ENCODE data around the gene CD244. TPM values are rescaled to one million over a fixed set of nuclear protein-coding genes. Genes with fewer than 3 reads are reported as not detected.
"Not testable (repeated sequence)": the region's sequence is repeated elsewhere in the genome, so short reads cannot be mapped to it uniquely, and the experiment has no call there.

The CD244 gene
- polyA plus RNA-seq, 1 donor, result 0.16 TPM

GRCh38 chr1:160811147-160811546 is 51.5 kb downstream of the CD244 start:
- DNase-seq (ENCODE audit: low read depth), result no peak

GRCh38 chr1:160810486-160810885 is 52.2 kb downstream of the CD244 start:
- DNase-seq (ENCODE audit: low read depth), result no peak

- DNase-seq (ENCODE audit: low read depth), result no peak
Measured at GRCh38 chr1:160808289-160808688, 54.4 kb downstream of the CD244 start.

DNA sequence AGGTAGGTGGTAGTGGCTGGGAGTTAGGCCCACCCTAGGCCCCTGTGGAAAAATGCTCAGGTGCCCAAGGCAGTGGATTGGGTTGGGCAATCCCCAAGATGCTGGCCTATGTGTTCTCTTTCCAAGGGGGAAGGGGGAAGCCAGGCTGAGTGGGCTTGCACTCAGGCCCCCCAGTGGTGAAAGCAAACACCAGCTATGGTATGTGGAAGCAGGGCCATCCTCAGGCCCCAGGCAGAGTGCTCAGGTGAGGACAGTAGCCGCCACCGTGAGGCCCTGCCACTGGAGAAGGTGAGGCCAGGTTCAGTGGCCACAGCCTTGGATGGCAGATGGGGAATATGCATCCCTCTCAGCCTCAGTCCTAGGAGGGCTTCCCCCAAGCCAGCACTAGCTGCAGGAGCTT is 54.9 kb downstream of the CD244 start:
- no peak for DNase-seq (ENCODE audit: low read depth)

GRCh38 chr1:160807247-160807646 is 55.4 kb downstream of the CD244 start:
- no peak for DNase-seq (ENCODE audit: low read depth)

DNA sequence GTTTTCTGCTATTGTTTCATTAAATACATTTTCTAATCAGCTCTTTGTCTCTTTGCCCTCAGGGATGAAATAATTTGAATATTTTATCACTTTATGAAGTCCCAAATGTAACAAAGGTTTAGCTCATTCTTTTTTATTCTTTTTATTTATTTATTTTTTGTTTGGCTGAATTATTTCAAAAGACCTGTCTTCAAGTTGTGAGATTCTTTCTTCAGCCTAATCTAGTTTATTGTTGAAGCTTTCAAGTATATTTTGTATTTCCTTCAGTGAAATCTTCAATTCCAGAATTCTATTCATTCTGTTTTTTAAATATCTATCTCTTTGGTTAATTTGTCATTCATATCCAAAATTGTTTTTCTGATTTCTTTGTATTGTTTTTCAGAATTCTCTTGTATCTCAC is 55.9 kb downstream of the CD244 start:
- no peak for DNase-seq (ENCODE audit: low read depth)

DNA sequence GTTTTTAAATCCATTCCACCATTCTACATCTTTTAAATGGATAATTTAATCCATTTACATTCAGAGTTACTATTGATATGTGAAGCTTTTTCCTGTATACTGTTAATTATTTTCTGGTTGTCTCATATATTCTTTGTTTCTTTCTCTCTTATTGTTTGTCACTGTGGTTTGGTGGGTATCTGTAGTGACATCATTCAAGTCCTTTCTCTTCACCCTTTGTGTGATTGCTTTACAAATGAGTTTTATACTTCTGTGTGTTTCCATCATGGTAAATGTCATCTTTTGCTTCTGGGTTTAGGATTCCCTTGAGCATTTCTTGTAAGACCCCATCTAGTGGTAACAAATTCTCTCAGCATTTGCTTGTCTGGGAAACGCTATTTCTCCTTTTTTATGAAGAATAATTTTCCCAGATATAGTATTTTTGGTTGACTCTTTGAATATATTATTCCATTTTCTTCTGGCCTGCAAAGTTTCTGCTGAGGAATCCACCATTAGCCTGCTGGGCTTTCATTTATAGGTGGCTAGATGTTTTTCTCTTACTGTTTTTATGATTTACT is 56.5 kb downstream of the CD244 start:
- DNase-seq (ENCODE audit: low read depth), result no peak

- DNase-seq (ENCODE audit: low read depth), result no peak
Measured at GRCh38 chr1:160801836-160802580, 60.7 kb downstream of the CD244 start.

GRCh38 chr1:160800645-160801408 is 61.9 kb downstream of the CD244 start:
- DNase-seq (ENCODE audit: low read depth), result no peak

DNA sequence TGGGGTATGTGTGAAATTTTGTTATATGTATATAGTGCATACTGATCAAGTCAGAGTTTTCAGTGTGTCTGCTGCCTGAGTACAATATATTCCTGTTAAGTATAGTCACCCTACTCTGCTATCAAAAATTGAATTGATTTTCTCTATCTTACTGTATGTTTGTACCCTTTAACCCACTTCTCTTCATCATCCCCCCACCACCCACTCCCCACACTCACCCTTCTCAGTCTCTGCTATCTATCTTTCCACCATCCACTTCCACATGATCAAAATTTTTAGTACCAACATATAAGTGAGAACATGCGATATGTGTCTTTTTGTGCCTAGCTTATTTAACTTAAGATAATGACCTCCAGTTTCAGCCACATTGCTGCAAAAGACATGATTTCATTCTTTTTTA is 62.5 kb downstream of the CD244 start:
- no peak for DNase-seq (ENCODE audit: low read depth)

DNA sequence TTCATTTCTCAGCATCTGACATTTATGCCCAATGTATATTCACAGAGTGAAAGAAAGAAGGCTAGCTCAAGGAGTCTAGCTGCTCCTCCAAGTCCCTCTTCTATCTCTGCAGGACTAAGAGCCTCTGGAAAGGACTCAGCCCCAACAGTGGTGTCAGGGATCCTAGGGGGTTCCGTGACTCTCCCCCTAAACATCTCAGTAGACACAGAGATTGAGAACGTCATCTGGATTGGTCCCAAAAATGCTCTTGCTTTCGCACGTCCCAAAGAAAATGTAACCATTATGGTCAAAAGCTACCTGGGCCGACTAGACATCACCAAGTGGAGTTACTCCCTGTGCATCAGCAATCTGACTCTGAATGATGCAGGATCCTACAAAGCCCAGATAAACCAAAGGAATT is 63.0 kb downstream of the CD244 start:
- DNase-seq (ENCODE audit: low read depth), result no peak

- no peak for DNase-seq (ENCODE audit: low read depth)
Measured at GRCh38 chr1:160798439-160798838, 64.2 kb downstream of the CD244 start.

GRCh38 chr1:160797861-160798273 is 64.8 kb downstream of the CD244 start:
- DNase-seq (ENCODE audit: low read depth), result no peak

DNA sequence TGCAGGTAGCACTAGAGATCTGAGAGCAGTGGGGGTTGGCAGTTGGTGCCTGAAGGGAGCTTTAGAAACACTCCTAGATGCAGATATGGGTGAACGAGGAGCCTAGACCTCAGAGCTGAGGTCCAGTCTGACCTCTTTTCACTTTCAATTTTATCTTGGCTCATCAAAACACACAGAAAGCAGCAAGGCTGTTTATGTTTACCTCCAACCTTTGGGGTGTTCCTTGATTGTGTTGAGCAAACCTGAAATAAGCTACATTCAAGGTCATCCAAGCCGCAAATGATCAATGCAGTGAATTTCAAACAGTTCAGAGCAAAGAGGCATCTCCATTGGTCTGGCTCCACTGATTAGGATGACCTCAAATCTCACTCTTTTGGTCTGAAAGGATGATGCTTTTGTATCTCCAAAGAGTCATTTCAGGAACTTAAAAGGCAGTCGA is 65.4 kb downstream of the CD244 start:
- no peak for DNase-seq (ENCODE audit: low read depth)

- DNase-seq (ENCODE audit: low read depth), result no peak
Measured at GRCh38 chr1:160795951-160796383, 66.7 kb downstream of the CD244 start, which contains the start of gene LY9. TSS of gene LY9 (plus strand) at chr1:160796174. CDS start at chr1:160796188, 14 bp downstream.

GRCh38 chr1:160794376-160794775 is 68.3 kb downstream of the CD244 start:
- DNase-seq (ENCODE audit: low read depth), result no peak

DNA sequence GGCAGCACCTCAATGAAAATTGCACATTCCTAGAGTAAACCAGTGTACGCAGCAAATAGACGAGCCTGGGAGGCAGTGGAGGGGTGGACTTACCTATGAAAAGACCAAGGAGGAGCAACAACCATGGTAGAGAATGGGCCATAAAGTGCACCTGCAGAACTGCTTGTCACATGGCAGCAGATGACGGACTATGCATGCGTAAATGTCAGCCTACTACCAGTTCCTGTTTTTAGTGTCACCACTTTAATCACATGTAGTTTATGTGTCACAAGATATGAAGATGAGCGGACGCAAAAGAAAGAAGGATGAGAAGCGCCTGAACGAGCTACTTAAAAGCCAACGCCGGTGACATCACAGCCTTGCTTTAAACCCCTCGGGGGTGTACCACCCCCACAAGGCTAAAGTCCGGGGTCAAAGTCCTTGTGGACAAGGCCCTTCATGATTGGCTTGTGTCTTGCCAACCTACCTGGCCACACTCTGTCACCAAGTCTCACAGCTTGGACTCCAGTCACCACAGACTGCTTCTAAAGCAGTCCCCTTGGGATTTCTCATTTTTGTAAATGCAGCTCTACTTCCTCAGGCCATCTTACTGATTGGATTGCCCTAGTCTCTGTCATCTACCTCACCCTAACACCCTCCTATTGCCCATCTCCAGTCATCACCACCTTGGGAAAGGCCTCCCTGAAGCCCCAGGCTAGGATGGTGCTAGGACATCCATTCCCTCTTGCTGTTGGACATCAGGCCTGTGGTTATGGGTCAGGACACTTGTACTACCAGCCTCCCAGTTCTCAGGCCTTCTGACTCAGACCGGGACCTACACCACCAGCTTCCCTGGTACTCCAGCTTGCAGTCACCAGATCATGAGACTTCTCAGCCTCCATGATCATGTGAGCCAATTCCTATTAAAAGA is 72.7 kb downstream of the CD244 start:
- DNase-seq (ENCODE audit: low read depth), result no peak

DNA sequence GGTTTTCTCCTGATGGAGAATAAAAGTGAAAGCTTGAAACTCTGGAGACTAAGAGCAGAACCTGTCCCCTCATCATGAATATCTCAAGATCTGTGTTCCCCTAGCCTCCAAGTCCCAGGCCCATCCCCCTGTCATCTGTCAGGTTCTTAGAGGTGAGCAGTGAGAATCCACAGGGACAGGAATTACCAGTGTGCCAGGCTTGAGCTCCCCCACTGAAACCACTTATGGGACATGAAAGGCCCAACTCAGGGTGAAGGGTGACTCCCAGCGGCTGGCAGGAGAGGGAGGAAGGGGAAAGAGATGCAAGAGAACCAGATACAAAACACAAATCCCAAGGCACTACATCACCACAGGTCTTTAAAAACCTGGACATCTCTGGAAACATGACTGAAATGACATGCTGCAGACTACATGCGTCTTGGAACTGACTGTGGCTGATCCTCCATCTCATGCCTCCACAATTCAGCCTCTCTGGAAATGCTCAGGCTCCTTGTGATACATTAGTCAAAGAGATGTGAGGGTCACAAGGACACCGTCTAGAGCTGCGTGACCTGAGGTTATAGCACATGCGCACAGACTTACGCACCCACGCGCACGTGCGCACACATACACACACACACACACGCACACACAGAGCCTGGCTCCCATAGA is 73.5 kb downstream of the CD244 start:
- DNase-seq (ENCODE audit: low read depth), result no peak

DNA sequence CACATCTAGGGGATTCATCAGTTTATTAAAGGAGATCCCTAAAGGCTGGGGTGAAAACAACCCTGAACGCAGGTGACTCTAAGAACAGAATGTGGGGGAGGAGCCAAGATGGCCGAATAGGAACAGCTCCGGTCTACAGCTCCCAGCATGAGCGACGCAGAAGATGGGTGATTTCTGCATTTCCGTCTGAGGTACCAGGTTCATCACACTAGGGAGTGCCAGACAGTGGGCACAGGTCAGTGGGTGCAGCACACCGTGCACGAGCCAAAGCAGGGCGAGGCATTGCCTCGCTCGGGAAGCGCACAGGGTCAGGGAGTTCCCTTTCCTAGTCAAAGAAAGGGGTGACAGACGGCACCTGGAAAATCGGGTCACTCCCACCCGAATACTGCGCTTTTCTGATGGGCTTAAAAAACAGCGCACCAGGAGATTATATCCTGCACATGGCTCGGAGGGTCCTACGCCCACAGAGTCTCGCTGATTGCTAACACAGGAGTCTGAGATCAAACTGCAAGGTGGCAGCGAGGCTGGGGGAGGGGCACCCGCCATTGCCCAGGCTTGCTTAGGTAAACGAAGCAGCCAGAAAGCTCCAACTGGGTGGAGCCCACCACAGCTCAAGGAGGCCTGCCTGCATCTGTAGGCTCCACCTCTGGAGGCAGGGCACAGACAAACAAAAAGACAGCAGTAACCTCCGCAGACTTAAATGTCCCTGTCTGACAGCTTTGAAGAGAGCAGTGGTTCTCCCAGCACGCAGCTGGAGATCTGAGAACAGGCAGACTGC is 79.5 kb downstream of the CD244 start:
- not testable (repeated sequence) for DNase-seq (ENCODE audit: low read depth)

Measured in forelimb muscle (tissue), 1 donor.